Trophoblast cell (in vitro differentiated cells and primary cell): ENCODE measurements around the gene ASAP2.

Experiments used
- DNase-seq, 2 donors: peaks; one replicate each; pipeline ENCODE4 v3.0.0-alpha.2; 2016
- H2AFZ ChIP-seq: 2 replicates; pipeline ENCODE4 v1.6.1; 2013; ENCODE audit warnings: low read length, moderate library complexity, mild to moderate bottlenecking; ENCODE audit not compliant: insufficient read depth, poor library complexity
- H2AK5ac ChIP-seq: 2 replicates; pipeline ENCODE4 v1.6.1; 2013; ENCODE audit warnings: mild to moderate bottlenecking, low read length
- H2BK120ac ChIP-seq: 2 replicates; pipeline ENCODE4 v1.6.1; 2013; ENCODE audit warnings: low read length, mild to moderate bottlenecking, moderate library complexity; ENCODE audit not compliant: insufficient read depth, poor library complexity
- H2BK12ac ChIP-seq: 2 replicates; pipeline ENCODE4 v1.6.1; 2013; ENCODE audit warnings: mild to moderate bottlenecking, low read length, moderate library complexity
- H2BK5ac ChIP-seq: 2 replicates; pipeline ENCODE4 v1.6.1; 2013; ENCODE audit warnings: low read length, low read depth, moderate library complexity, mild to moderate bottlenecking; ENCODE audit not compliant: poor library complexity
- H3K14ac ChIP-seq: 2 replicates; pipeline ENCODE4 v1.6.1; 2013; ENCODE audit warnings: mild to moderate bottlenecking, low read length
- H3K18ac ChIP-seq: 2 replicates; pipeline ENCODE4 v1.6.1; 2013; ENCODE audit warnings: mild to moderate bottlenecking, low read length
- H3K23ac ChIP-seq: 2 replicates; pipeline ENCODE4 v1.6.1; 2013; ENCODE audit warnings: low read length
- H3K27ac ChIP-seq: 2 replicates; pipeline ENCODE4 v1.5.1; 2013; ENCODE audit warnings: low read depth, mild to moderate bottlenecking, inconsistent platforms, low read length, moderate library complexity
- H3K27me3 ChIP-seq: 2 replicates; pipeline ENCODE4 v1.6.1; 2013; ENCODE audit warnings: inconsistent platforms, mild to moderate bottlenecking, low read length, moderate library complexity; ENCODE audit not compliant: insufficient read depth
- H3K36me3 ChIP-seq, 2 experiments: 1 replicate in 1 of 2; 2 replicates in 1 of 2; pipeline ENCODE4 v1.6.1; 2013; ENCODE audit warnings: low read length in 2 of 2, mild to moderate bottlenecking in 2 of 2, moderate library complexity in 1 of 2; ENCODE audit not compliant: insufficient read depth in 2 of 2, control insufficient read depth in 1 of 2
- H3K4ac ChIP-seq: 2 replicates; pipeline ENCODE4 v1.6.1; 2013; ENCODE audit warnings: low read depth, mild to moderate bottlenecking, low read length, moderate library complexity
- H3K4me1 ChIP-seq, 2 experiments: 1 replicate in 1 of 2; 2 replicates in 1 of 2; pipeline ENCODE4 v1.6.1; 2013; ENCODE audit warnings: low read length in 2 of 2, mild to moderate bottlenecking in 2 of 2, moderate library complexity in 1 of 2; ENCODE audit not compliant: insufficient read depth in 2 of 2, control insufficient read depth in 1 of 2
- H3K4me2 ChIP-seq: 2 replicates; pipeline ENCODE4 v1.6.1; 2013; ENCODE audit warnings: inconsistent platforms, mild to moderate bottlenecking, low read length, moderate library complexity
- H3K4me3 ChIP-seq: 2 replicates; pipeline ENCODE4 v1.5.1; 2013; ENCODE audit warnings: mild to moderate bottlenecking, low read depth, low read length, inconsistent platforms
- H3K79me1 ChIP-seq: one replicate; pipeline ENCODE4 v1.6.1; 2013; ENCODE audit warnings: low read length
- H3K79me2 ChIP-seq: 2 replicates; pipeline ENCODE4 v1.6.1; 2013; ENCODE audit warnings: low read length, mild to moderate bottlenecking; ENCODE audit not compliant: control insufficient read depth, insufficient read depth, poor library complexity
- H3K9ac ChIP-seq: 2 replicates; pipeline ENCODE4 v1.6.1; 2013; ENCODE audit warnings: mild to moderate bottlenecking, low read length
- H3K9me3 ChIP-seq: 2 replicates; pipeline ENCODE4 v1.6.1; 2013; ENCODE audit warnings: low read depth, mild to moderate bottlenecking, control low read depth, inconsistent platforms, low read length; ENCODE audit not compliant: insufficient read depth
- H4K12ac ChIP-seq: 2 replicates; pipeline ENCODE4 v1.6.1; 2013; ENCODE audit warnings: low read depth, mild to moderate bottlenecking, low read length, moderate library complexity
- H4K8ac ChIP-seq: 2 replicates; pipeline ENCODE4 v1.6.1; 2013; ENCODE audit warnings: low read depth, mild to moderate bottlenecking, low read length, moderate library complexity
- H4K91ac ChIP-seq: one replicate; pipeline ENCODE4 v1.6.1; 2013; ENCODE audit warnings: low read depth, mild to moderate bottlenecking, low read length, moderate library complexity
- WGBS: extraction: QIAGEN DNeasy Blood & Tissue Kit; methylation state at CpG from one replicate; pipeline ENCODE4 v1.1.7; 2013; ENCODE audit warnings: missing lambda C conversion rate; ENCODE audit not compliant: insufficient read length, insufficient coverage; ENCODE audit errors: extremely low coverage; 5-methylcytosine and 5-hydroxymethylcytosine counted together

The ASAP2 gene

DNA sequence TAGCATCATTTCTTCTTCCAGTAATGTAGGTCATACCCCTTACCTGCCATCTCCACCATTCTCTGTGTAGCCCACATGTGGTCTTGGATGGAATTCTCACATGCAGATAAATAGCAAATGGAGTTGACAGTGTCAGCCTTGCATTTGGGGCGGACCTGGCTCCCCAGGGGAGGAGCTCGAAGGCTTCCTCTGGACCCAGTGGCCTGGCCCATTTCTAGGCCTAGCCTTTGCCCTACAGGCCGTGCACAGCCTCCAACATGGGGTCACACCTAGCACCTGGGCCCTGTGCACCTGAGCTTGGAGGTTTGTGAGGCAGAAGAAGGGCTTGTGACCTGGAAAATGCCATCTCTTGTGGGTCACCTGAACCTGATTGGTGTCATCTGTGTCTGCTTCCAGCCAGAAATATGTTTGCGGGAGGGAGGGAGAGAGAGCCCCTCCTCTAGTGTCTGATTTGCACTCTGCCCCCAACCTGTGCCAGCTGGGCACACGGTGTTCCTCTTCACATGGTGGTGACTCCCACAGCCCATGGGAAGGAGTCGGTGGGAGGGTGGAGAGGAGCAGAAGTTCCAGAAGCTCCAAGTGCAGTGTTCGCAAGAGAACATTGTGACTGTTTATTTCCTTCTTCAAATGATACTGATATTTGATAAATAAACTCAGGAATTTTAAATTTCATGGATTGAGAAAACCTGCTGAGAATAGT lies 183.7 kb downstream of the ASAP2 start:
- Histone ChIP-seq H3K36me3 (peaks cover 38 to 48% of the 10 kb centered on the region in 2 experiments), H3K23ac (no peak overlapping the region), H3K14ac (peak overlapping the region; percentile 23), H3K4me3 (no peak overlapping the region), H3K4ac (peak overlapping the region; percentile 21), H3K4me1 (peaks cover 13 to 15% of the 10 kb centered on the region in 2 experiments), H4K8ac (no peak overlapping the region), H3K79me2 (no peaks in the 10 kb centered on the region), H2AFZ (no peak overlapping the region), H2AK5ac (no peak overlapping the region), H4K91ac (peak overlapping the region; percentile 10), H3K9ac (no peak overlapping the region), H3K79me1 (peaks cover 5% of the 10 kb centered on the region), H3K27me3 (no peaks in the 10 kb centered on the region), H2BK12ac (no peak overlapping the region), H2BK5ac (peak overlapping the region; percentile 10), H3K18ac (no peak overlapping the region), H2BK120ac (no peak overlapping the region), H3K4me2 (no peak overlapping the region), H4K12ac (no peak overlapping the region), H3K27ac (no peak overlapping the region), H3K9me3 (no peaks in the 10 kb centered on the region)
- WGBS = no CpG with 5 or more reads among the region's 7 CpGs
- no peak for DNase-seq

DNA sequence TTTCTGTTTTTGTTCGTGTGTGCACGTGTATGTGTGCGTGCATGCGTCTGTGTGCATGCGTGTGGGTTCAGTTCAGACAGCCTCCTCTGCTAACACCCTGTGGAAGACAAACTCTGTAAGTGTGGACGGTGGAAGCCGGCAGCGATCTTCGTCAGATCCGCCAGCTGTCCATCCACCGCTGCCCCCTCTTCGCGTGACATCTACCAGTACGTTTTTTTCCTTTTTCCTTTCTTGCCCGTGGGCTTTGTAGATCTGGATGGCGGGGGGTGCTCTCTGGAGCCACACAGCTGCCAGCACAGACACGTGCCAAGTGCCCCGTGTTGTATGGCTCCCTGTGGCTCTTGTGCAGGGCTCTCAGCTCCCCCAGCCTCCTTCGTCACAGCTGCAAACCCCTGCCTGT lies 184.4 kb downstream of the ASAP2 start:
- no peak for DNase-seq
- Histone ChIP-seq H3K9me3 (no peaks in the 10 kb centered on the region), H2BK12ac (no peak overlapping the region), H3K4me1 (peaks cover 9 to 11% of the 10 kb centered on the region in 2 experiments), H4K12ac (no peak overlapping the region), H3K9ac (no peak overlapping the region), H4K8ac (no peak overlapping the region), H2AFZ (no peak overlapping the region), H2BK5ac (no peak overlapping the region), H3K27me3 (no peaks in the 10 kb centered on the region), H3K36me3 (peaks cover 41 to 47% of the 10 kb centered on the region in 2 experiments), H2AK5ac (no peak overlapping the region), H3K18ac (no peak overlapping the region), H3K4me3 (no peak overlapping the region), H3K79me2 (no peaks in the 10 kb centered on the region), H2BK120ac (no peak overlapping the region), H4K91ac (no peak overlapping the region), H3K14ac (no peak overlapping the region), H3K79me1 (peaks cover 4% of the 10 kb centered on the region), H3K4me2 (no peak overlapping the region), H3K23ac (no peak overlapping the region), H3K27ac (no peak overlapping the region), H3K4ac (no peak overlapping the region)
- no CpG with 5 or more reads among the region's 19 CpGs for WGBS

DNA sequence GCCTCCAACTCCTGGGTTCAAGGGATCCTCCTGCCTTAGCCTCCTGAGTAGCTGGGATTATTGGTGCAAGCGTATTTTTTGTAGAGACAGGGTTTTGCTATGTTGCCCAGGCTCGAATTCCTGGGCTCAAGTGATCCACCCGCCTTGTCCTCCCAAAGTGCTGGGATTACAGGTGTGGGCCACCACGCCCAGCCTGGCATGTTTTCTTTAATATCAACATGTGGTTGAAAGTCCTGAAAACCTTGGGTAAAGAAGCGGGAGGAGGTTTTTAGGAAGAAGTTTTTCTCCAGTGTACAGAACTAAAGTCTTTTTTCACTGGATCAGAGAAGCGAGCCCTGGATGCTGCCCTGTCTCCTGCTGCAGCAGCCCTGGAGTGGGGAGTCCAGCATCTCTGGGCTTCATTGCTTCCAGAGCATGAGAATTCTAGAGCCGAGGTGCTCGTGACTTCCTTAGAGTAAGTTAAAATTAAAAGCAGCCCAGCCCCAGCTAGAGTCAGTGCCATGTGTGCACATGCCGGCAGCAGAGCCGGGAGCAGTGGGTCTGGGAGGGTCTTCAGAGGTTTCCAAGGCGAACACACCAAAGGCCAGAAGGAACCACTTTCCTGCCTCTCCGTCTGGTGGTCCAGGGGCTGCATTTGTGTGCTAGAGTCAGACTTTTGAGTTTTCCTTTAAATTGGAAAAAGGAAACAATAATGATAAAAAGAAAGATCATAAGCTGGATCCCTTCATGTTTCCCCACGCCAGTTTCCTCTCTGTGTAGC lies 185.5 kb downstream of the ASAP2 start:
- no peaks in the 10 kb centered on the region for H3K27me3 ChIP-seq
- H4K12ac ChIP-seq = no peak overlapping the region
- no peak overlapping the region for H4K8ac ChIP-seq
- no peak for DNase-seq
- no peak overlapping the region for H2BK12ac ChIP-seq
- H3K79me2 ChIP-seq = no peaks in the 10 kb centered on the region
- no peak overlapping the region for H3K27ac ChIP-seq
- no peak overlapping the region for H3K4me2 ChIP-seq
- no peak overlapping the region for H2BK5ac ChIP-seq
- no CpG with 5 or more reads among the region's 13 CpGs for WGBS
- H2AK5ac ChIP-seq = no peak overlapping the region
- no peak overlapping the region for H3K9ac ChIP-seq
- H3K4me3 ChIP-seq = no peak overlapping the region
- H4K91ac ChIP-seq = no peak overlapping the region
- peaks cover 46 to 52% of the 10 kb centered on the region in 2 experiments for H3K36me3 ChIP-seq
- no peak overlapping the region for H3K14ac ChIP-seq
- H3K4ac ChIP-seq = no peak overlapping the region
- H3K9me3 ChIP-seq = peaks cover 1% of the 10 kb centered on the region
- H3K18ac ChIP-seq = no peak overlapping the region
- H3K4me1 ChIP-seq = peaks cover 5% of the 10 kb centered on the region in 2 experiments
- peaks cover 4% of the 10 kb centered on the region for H3K79me1 ChIP-seq
- no peak overlapping the region for H3K23ac ChIP-seq
- H2AFZ ChIP-seq = no peak overlapping the region
- no peak overlapping the region for H2BK120ac ChIP-seq

DNA sequence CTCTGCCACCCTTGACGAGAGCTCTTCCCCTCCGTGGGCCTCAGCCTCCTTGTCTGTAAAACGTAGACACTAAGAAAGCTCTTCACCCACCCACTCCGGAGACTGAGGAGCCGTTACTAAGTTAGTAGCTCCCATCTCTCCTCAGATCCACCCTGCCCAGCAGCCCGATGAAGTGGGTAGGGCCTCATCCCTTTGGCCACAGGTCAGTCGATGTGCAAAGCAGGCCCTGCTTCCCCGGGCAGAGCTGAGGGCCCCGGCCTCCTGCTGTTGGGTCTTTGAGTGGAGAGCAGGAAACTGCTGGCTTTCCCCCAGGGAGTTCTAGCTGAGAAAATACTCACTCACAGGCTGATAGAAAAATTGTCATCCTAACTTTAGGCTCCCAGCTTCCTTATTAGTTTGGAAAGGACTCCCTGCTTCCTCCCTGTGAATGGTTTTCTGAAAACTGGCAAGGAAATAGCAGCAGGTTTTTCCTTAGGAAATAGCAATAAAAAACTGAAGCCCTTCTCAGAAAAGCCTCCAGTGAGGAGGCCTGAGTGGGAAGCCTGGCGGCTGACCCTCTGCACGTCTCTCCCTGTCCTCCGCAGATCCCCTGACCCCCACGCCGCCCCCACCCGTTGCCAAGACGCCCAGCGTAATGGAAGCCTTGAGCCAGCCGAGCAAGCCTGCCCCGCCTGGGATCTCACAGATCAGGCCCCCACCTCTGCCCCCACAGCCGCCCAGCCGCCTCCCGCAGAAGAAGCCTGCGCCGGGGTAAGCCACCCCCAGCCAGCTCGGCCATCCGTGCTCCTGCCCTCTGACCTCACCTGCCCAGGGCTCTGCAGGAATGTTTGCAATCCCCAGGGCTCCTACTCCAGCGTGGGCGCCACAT lies 186.5 kb downstream of the ASAP2 start:
- Histone ChIP-seq H3K4ac (no peak overlapping the region), H3K4me3 (no peak overlapping the region), H4K91ac (no peak overlapping the region), H3K4me1 (peaks cover 3 to 5% of the 10 kb centered on the region in 2 experiments), H3K4me2 (no peak overlapping the region), H4K8ac (no peak overlapping the region), H2AK5ac (no peak overlapping the region), H3K23ac (no peak overlapping the region), H3K27ac (no peak overlapping the region), H2BK5ac (no peak overlapping the region), H3K79me1 (peaks cover 4% of the 10 kb centered on the region), H3K18ac (no peak overlapping the region), H3K9me3 (peaks cover 1% of the 10 kb centered on the region), H3K9ac (peak overlapping the region; percentile 48), H3K27me3 (no peaks in the 10 kb centered on the region), H3K36me3 (peaks cover 43 to 52% of the 10 kb centered on the region in 2 experiments), H2AFZ (no peak overlapping the region), H3K79me2 (no peaks in the 10 kb centered on the region), H2BK12ac (no peak overlapping the region), H4K12ac (no peak overlapping the region), H3K14ac (no peak overlapping the region), H2BK120ac (no peak overlapping the region)
- WGBS = no CpG with 5 or more reads among the region's 28 CpGs
- no peak for DNase-seq
